ENCODE data around the gene CALHM1. TPM values are rescaled to one million over a fixed set of nuclear protein-coding genes. Genes with fewer than 3 reads are reported as not detected.

Gene CALHM1
- total and polyA plus RNA-seq, 2 experiments from 2014 or later, result 0.11 TPM; not detected in 1

- no peak overlapping the region for H3K27ac ChIP-seq (ENCODE audit: low read depth)
- Mint-ChIP-seq H3K4me3 (no peak overlapping the region), H3K36me3 (ENCODE audit: low read depth) (peaks cover 87% of the 10 kb centered on the region), H3K4me1 (no peaks in the 10 kb centered on the region), H3K27me3 (ENCODE audit: insufficient read depth, low read depth, poor library complexity) (peaks cover 8% of the 10 kb centered on the region), H3K9me3 (no peaks in the 10 kb centered on the region), H3K27ac (no peak overlapping the region)
- no peak for TF ChIP-seq STAT1 (IDR thresholded peaks at IDR 0.05; ENCODE audit: unreplicated experiment)
- TF ChIP-seq ZNF331 (CRISPR knock-in tag; IDR thresholded peaks at IDR 0.05; ENCODE audit: low read depth), result no peak
- TF ChIP-seq POLR2AphosphoS5 (IDR thresholded peaks at IDR 0.05; ENCODE audit: low read depth), result no peak
- no peak for TF ChIP-seq EZH2 (IDR thresholded peaks at IDR 0.05; ENCODE audit: low read depth, unreplicated experiment)
- no peak for TF ChIP-seq ZNF114 (CRISPR knock-in tag; IDR thresholded peaks at IDR 0.05)
- TF ChIP-seq ZNF462 (CRISPR knock-in tag; IDR thresholded peaks at IDR 0.05), result no peak
- no peak for TF ChIP-seq CREB1 (CRISPR knock-in tag; IDR thresholded peaks at IDR 0.05; ENCODE audit: low read depth)
- no peak for TF ChIP-seq REST (IDR thresholded peaks at IDR 0.05; ENCODE audit: unreplicated experiment)
- no peak for TF ChIP-seq NANOG (IDR thresholded peaks at IDR 0.05; ENCODE audit: borderline replicate concordance)
- TF ChIP-seq ETS1 (IDR thresholded peaks at IDR 0.05), result no peak
- TF ChIP-seq EZH2phosphoT487 (IDR thresholded peaks at IDR 0.05; ENCODE audit: unreplicated experiment), result no peak
- no peak for TF ChIP-seq JUNB (IDR thresholded peaks at IDR 0.05; ENCODE audit: unreplicated experiment)
- no peak for TF ChIP-seq CTCF (conservative IDR thresholded peaks at IDR 0.05; ENCODE audit: low read depth in 2 of 2)
- H3K4me3 ChIP-seq, result no peak overlapping the region
- no peak overlapping the region for H2AFZ ChIP-seq
- no peaks in the 10 kb centered on the region for H3K4me1 ChIP-seq (ENCODE audit: insufficient read depth)
- H3K36me3 ChIP-seq (ENCODE audit: insufficient read depth), result peaks cover 51% of the 10 kb centered on the region
- no peak overlapping the region for H3K4me2 ChIP-seq
- no peaks in the 10 kb centered on the region for H3K79me2 ChIP-seq (replicated peaks; ENCODE audit: insufficient read depth)
- H3F3A ChIP-seq (replicated peaks; ENCODE audit: low read depth), result no peaks in the 10 kb centered on the region
- ATAC-seq (no peak), DNase-seq (ENCODE audit: low spot score) (no peak)
- no peaks in the 10 kb centered on the region for H3K27me3 ChIP-seq (ENCODE audit: insufficient read depth)
- no peaks in the 10 kb centered on the region for H3K9me2 ChIP-seq (ENCODE audit: insufficient read depth)
- H4K20me1 ChIP-seq (replicated peaks; ENCODE audit: insufficient read depth), result peaks cover 6% of the 10 kb centered on the region; the same call in 1 of the 2 replicates
Measured at GRCh38 chr10:103444478-103444877, 14.2 kb downstream of the CALHM1 start.
